Cardiac fibroblast (primary cell): Measurements from ENCODE around the gene MARS1.
"Not testable (repeated sequence)": the region's sequence is repeated elsewhere in the genome, so short reads cannot be mapped to it uniquely, and the experiment has no call there.

Experiments
- DNase-seq, 2 donors: peaks; one replicate each; pipeline versions ENCODE4 v3.0.0 to v3.0.0-alpha.2; 2010; ENCODE audit warnings: low read depth in 2 of 2
- H3K4me3 ChIP-seq, 2 donors: replicated peaks in 1 of 2; 1 replicate in 1 of 2; 2 replicates in 1 of 2; pipeline ENCODE4 v1.5.1; 2011; ENCODE audit warnings: low read depth in 2 of 2, low read length in 2 of 2, mild to moderate bottlenecking in 2 of 2, moderate library complexity in 1 of 2
- TF ChIP-seq, protein P1 (sequence below): IDR thresholded peaks from one replicate; pipeline ENCODE4 v1.5.1; 2011; ENCODE audit warnings: low read depth, mild to moderate bottlenecking, low read length, inconsistent platforms

The MARS1 gene

DNA sequence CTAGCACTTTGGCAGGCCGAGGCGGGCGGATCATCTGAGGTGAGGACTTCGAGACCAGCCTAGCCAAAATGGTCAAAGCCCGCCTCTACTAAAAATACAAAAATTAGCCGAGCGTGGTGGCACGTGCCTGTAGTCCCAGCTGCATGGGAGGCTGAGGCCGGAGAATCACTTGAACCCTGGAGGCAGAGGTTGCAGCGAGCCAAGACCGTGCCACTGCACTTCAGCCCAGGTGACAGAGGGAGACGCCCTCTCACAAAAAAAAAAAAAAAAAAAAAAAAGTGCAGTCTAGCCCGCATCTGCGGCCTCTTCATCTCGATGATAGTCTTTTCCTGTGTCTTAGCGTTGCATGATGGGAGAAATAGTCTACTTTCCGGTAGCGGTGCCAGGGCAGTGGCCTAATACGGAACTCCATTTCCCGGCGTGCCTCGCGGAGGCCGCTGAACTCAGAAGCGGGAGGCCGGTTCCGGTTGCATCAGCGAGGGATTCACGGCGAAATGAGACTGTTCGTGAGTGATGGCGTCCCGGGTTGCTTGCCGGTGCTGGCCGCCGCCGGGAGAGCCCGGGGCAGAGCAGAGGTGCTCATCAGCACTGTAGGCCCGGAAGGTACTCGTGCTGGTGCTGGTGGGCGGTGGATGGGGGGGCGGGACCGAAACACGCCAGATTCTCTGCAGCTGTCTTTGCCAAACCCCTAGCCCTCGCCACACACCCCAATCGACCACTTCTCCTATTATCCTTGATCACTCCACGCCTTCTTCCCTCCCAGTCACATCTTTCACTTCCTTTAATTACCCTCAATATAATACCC is at the start of gene MARS1:
TSS of gene MARS1 (plus strand) at position 472 of the 805 bp plus-strand sequence. CDS start at position 495, 23 bp downstream.
- peak; percentile 96 to 97 for DNase-seq
- peak within 1 kb of the TSS; percentile 99 for H3K4me3 ChIP-seq
- TF ChIP-seq, protein P1, sequence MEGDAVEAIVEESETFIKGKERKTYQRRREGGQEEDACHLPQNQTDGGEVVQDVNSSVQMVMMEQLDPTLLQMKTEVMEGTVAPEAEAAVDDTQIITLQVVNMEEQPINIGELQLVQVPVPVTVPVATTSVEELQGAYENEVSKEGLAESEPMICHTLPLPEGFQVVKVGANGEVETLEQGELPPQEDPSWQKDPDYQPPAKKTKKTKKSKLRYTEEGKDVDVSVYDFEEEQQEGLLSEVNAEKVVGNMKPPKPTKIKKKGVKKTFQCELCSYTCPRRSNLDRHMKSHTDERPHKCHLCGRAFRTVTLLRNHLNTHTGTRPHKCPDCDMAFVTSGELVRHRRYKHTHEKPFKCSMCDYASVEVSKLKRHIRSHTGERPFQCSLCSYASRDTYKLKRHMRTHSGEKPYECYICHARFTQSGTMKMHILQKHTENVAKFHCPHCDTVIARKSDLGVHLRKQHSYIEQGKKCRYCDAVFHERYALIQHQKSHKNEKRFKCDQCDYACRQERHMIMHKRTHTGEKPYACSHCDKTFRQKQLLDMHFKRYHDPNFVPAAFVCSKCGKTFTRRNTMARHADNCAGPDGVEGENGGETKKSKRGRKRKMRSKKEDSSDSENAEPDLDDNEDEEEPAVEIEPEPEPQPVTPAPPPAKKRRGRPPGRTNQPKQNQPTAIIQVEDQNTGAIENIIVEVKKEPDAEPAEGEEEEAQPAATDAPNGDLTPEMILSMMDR: no peak

DNA sequence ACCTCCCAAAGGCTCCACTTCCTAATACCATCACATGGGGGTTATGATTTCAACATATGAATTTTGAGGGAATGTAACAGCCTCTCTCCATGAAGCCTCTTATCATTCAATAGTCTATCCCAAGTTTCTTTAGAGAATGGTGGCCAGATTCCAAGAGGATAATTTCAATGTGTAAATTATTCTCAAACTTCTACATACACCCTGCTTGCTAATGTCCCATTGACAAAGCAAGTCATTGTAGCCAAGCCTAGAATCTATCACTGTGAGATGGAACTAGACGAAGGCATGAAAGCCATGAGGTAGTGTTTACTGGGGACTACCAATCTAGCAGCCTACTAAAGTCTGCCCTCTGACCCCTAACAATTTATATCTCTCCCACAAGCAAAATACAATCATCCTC is 49.5 kb upstream of the MARS1 start:
- no peak overlapping the region for H3K4me3 ChIP-seq
- TF ChIP-seq, protein P1: no peak
- no peak for DNase-seq

DNA sequence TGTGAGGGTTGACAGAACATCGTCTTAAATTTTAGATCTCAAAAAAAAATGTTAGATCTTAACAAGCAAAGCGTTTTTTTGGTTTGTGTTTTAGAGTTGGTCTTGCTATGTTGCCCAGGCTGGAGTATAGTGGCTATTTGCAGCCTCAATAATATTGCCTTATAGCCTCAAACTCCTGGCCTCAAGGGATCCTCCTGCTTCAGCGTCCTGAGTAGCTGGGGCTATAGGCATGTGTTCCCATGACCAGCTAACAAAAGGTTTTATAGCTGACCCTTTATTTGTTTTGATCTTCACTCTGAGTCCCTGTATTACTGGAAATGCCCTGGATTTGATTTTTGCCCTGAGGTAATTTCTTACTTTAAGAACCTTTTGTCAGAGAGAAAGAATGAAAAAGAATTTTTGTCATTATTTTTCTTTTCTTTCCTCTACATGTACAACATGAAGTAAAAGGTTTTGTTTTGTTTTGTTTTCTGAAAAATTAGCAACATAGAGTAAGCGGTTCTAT is 48.1 kb upstream of the MARS1 start:
- TF ChIP-seq, protein P1: no peak

DNA sequence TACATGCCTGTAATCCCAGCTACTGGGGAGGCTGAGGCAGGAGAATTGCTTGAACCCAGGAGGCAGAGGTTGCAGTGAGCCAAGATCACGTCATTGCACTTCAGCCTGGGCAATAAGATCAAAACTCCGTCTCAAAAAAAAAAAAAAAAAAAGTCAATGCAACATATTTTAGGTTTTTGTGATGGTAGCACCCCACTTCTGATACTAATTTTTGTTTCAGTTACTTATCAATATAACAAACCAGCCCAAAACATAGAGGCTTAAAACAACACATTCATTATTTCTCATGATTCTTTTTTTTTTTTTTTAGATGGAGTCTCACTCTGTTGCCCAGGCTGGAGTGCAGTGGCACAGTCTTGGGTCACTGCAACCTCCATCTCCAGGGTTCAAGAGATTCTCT is 46.5 kb upstream of the MARS1 start:
- not testable (repeated sequence) for DNase-seq, H3K4me3 ChIP-seq

More for the DNA sequence above, 48.1 kb upstream of the MARS1 start:
- H3K4me3 ChIP-seq: no peak overlapping the region
- DNase-seq: no peak

DNA sequence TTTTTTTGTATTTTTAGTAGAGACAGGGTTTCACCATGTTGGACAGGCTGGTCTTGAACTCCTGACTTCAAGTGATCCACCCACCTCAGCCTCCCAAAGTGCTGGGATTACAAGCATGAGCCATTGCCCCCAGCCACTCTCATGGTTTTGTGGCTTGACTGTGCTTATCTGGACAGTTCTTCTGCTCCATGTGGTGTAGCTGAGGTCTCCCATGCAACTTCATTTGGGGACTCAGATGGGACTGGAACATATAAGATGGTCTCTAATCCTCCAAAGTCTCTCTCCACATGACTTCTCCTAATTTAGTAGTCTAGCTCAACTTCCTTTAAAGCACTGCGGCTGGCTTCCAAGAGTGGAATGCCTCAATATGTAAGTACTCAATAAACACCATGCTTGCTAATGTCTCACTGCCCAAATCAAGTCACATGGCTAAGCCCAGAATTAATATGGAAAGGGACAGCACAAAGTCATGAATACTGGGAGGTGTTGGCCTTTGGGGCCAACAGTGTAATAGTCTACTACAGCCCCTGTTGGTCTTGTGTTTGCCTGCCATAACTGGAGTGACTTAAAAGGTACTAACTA is 45.9 kb upstream of the MARS1 start:
- no peak overlapping the region for H3K4me3 ChIP-seq
- TF ChIP-seq, protein P1: no peak
- no peak for DNase-seq

DNA sequence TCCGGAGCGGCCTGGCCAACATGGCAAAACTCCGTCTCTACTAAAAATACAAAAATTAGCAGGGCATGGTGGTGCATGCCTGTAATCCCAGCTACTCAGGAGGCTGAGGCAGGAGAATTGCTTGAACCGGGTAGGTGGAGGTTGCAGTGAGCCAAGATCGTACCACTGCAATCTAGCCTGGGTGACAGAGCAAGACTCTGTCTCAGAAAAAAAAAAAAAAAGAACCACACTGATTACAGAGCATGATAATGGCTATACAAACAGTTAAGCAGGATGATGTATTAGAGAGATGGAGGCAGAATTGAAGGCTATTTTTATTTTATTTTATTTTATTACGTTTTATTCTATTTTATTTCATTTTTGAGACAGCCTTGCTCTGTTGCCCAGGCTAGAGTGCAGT is 43.5 kb upstream of the MARS1 start:
- DNase-seq, H3K4me3 ChIP-seq: not testable (repeated sequence)

DNA sequence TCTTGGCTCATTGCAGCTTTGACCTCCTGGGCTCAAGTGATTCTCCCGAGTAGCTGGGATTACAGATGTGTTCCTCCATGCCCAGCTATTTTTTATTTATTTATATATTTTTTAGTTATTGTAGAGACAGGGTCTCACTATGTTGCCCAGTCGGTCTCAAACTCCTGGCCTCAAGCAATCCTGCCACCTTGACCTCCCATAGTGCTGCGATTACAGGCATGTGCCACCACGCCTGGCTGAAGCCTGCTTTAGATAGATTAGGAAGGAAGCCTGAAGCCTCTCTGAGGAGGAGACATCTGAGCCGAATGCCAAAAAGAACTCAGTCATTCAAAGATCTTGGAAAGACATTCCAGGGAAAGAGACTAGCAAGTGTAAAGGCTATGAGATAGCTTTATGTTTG is 43.1 kb upstream of the MARS1 start:
- H3K4me3 ChIP-seq: no peak overlapping the region
- TF ChIP-seq, protein P1: no peak
- no peak for DNase-seq
